SH-SY5Y (cell line): ENCODE measurements around the gene POLN.

Source experiments
- GATA2 ChIP-seq: IDR thresholded peaks from 2 replicates; pipeline ENCODE4 v1.6.1; 2011; ENCODE audit warnings: mild to moderate bottlenecking, low read depth, low read length
- GATA3 ChIP-seq: IDR thresholded peaks from 2 replicates; pipeline ENCODE4 v1.6.1; 2011; ENCODE audit warnings: low read depth, mild to moderate bottlenecking, low read length, moderate library complexity

- TF ChIP-seq GATA2 (no peak), GATA3 (no peak)
These were observed 34.8 kb upstream of the POLN start for GRCh38 chr4:2276581-2277325.
